Stimulated activated naive CD8-positive, alpha-beta T cell treated with anti-CD3 and anti-CD28 coated beads, Interleukin-15, Interleukin-2, amounts not matched to agents 100 ng/mL and 50 ng/mL, for 24 hours (primary cell): ENCODE data around the gene KCNK5.

Experiments
- H3K27ac Mint-ChIP-seq: one replicate; pipeline ENCODE4 v1.8.0; 2021; ENCODE audit warnings: mild to moderate bottlenecking, mixed read lengths
- H3K27me3 Mint-ChIP-seq: one replicate; pipeline ENCODE4 v1.8.0; 2021; ENCODE audit warnings: mixed read lengths
- H3K36me3 Mint-ChIP-seq: one replicate; pipeline ENCODE4 v1.8.0; 2021; ENCODE audit warnings: low read depth, mixed read lengths
- H3K4me1 Mint-ChIP-seq: one replicate; pipeline ENCODE4 v1.8.0; 2021; ENCODE audit warnings: low read depth, mixed read lengths
- H3K4me3 Mint-ChIP-seq: one replicate; pipeline ENCODE4 v1.8.0; 2021; ENCODE audit warnings: mild to moderate bottlenecking, mixed read lengths
- H3K9me3 Mint-ChIP-seq: one replicate; pipeline ENCODE4 v1.8.0; 2021; ENCODE audit warnings: mixed read lengths

The KCNK5 gene

DNA sequence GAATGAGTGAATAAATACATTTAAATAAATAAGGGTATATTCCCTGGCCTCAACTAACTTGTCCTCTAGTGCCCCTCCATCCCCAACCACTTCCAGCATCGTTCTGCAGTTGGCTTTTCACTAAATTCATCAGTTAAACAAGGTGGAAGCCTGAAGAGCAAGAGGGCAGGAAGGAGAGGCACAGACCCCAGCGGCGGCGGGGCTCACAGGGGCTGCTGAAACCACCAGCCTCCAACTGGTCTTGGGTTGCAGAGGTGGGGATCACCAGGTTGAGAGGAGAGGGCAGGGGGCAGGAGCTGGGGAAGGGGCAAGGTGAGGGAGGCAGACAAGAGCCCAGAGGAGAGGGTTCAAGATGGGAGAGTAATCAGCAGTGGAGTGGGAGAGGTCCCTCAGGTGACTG, 27.1 kb downstream of the KCNK5 start:
- no peaks in the 10 kb centered on the region for H3K27me3 Mint-ChIP-seq
- no peak overlapping the region for H3K4me3 Mint-ChIP-seq
- H3K4me1 Mint-ChIP-seq: peaks cover 15% of the 10 kb centered on the region
- no peaks in the 10 kb centered on the region for H3K9me3 Mint-ChIP-seq
- no peak overlapping the region for H3K27ac Mint-ChIP-seq
- peaks cover 3% of the 10 kb centered on the region for H3K36me3 Mint-ChIP-seq

DNA sequence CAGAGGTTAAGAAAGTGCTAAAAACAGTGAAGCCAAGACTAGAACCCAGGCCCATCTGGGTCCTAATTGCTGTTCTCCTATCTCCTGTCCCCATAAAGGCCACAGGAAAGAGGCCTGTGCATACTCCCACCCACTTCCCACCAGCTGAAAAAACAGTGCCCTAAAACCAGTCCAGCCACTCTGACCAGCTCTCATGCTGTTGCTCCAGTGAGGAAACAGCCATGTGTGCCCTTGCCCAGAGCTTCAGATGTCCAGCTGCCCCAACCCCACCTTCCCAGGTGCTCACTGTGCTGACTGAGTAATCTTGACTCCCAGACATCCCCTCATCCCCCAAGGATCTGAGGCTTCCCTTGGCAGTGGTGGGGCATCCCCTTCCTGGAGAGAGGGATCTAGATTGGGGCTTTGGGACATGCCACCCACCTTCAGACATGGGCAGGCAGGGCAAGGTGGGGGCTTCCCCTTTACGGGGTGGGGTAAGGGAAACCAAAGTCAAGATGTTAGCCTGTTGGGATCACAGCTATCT, 28.7 kb downstream of the KCNK5 start:
- H3K27ac Mint-ChIP-seq: no peak overlapping the region
- no peaks in the 10 kb centered on the region for H3K9me3 Mint-ChIP-seq
- no peaks in the 10 kb centered on the region for H3K27me3 Mint-ChIP-seq
- no peak overlapping the region for H3K4me3 Mint-ChIP-seq
- peaks cover 16% of the 10 kb centered on the region for H3K4me1 Mint-ChIP-seq
- peaks cover 15% of the 10 kb centered on the region for H3K36me3 Mint-ChIP-seq

- Mint-ChIP-seq H3K4me3 (no peak overlapping the region), H3K9me3 (no peaks in the 10 kb centered on the region), H3K27ac (peak overlapping the region; percentile 45), H3K4me1 (peaks cover 16% of the 10 kb centered on the region), H3K36me3 (peaks cover 21% of the 10 kb centered on the region), H3K27me3 (no peaks in the 10 kb centered on the region)
Measured at GRCh38 chr6:39199976-39200375, 29.3 kb downstream of the KCNK5 start.

DNA sequence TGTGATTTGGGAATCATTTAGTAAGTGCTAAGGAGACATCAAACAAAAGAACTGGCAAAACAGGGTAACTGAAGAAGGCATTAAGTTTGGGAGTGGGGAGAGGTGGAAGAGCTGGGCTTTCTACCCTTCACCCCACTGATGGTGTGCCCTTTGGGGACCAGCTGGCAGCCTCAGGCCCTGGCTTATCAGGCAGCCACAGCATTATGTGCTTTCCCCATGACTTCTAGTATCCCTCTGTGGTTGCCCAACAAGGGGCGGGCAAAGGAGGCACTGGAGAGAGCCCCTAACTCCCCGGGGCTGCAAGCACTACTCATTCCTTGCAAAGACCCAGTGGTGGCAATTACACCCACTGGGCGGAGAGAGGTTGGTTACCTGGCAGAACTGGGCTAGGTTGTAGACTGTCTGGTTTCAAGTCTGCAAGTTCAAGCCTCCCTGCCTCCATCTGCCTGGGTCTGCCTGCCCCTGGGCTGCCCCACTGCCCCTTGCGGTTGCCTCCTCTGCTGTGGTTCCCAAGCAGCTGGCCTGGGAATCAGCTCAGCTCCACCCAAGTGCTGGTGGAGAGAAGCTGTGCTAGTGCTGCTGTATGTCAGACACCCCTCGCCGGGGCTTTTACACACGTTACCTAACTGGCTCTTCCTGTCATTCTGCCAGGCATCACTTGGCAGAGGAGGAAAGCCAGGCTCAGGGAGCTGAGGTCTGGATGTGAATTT, 29.9 kb downstream of the KCNK5 start:
- no peak overlapping the region for H3K4me3 Mint-ChIP-seq
- H3K27me3 Mint-ChIP-seq: no peaks in the 10 kb centered on the region
- H3K9me3 Mint-ChIP-seq: no peaks in the 10 kb centered on the region
- no peak overlapping the region for H3K27ac Mint-ChIP-seq
- H3K36me3 Mint-ChIP-seq: peaks cover 27% of the 10 kb centered on the region
- peaks cover 16% of the 10 kb centered on the region for H3K4me1 Mint-ChIP-seq

DNA sequence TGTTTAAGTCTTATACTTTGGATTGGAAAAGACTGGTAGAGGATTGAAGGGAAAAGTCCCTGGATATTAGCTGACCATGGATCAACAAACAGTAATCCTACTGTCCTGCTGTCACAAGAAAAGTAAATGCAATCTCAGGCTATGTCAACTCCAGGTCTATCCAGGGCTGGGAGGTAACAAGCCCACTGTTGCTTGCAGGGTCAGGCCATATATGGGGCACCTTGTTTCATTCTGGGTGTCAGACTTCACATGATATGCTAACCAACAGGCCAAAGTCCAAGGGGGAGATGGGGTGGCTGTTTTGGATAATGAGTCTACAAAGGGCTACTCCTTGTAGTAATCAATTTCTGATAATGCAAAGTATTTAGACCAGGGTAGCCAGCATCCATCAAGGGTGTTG, 30.7 kb downstream of the KCNK5 start:
- H3K4me3 Mint-ChIP-seq: no peak overlapping the region
- no peaks in the 10 kb centered on the region for H3K27me3 Mint-ChIP-seq
- peaks cover 35% of the 10 kb centered on the region for H3K36me3 Mint-ChIP-seq
- no peaks in the 10 kb centered on the region for H3K9me3 Mint-ChIP-seq
- H3K27ac Mint-ChIP-seq: no peak overlapping the region
- peaks cover 16% of the 10 kb centered on the region for H3K4me1 Mint-ChIP-seq

DNA sequence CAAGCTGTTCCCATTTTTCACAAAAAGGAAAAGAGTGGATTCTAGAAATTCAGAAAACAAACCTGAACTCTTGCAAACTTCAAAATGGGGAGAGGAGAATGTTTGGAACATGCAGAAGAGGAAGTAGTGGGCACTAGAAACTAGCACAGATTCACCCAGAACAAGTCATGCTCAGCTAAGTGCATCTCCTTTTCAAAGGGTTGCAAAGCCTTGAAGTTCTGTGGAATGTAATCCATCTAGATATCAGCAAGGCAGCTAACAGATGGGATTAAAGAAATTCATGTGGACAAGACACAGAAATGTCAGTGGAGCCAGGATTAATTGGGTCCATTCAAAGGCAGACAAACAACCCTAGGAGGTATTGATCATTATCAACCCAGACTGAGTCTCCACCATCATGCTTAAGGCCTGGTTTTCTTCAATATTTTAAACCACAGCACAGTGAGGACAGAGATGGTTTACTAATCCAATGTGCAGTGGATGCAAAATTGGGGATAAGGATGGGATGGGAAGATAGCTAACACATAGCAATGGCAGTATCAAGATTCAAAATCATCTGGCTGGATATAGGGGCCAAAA, 31.3 kb downstream of the KCNK5 start:
- Mint-ChIP-seq H3K9me3 (no peaks in the 10 kb centered on the region), H3K4me1 (peaks cover 16% of the 10 kb centered on the region), H3K4me3 (no peak overlapping the region), H3K27me3 (no peaks in the 10 kb centered on the region), H3K27ac (peak overlapping the region; percentile 63), H3K36me3 (peaks cover 36% of the 10 kb centered on the region)

DNA sequence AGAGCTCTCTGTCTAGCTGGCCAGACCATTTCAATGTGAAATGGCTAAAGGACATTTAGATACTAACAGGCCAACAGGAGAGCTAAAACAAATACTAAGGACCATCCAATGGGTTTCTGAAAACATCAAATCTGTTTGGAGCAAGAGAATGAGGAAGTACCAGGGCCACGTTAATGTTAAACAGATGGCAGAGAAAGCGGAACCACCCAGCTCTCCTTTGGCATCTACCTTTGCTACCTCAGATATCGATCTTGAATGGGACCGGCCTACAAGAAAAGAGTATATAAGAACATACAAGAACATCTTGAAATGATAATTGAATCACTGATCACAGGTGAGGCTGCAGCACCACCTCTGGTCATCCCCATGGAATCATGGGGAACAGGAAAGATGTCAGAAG, 31.8 kb downstream of the KCNK5 start:
- Mint-ChIP-seq H3K4me3 (no peak overlapping the region), H3K27ac (peak overlapping the region; percentile 63), H3K27me3 (no peaks in the 10 kb centered on the region), H3K9me3 (no peaks in the 10 kb centered on the region), H3K4me1 (peaks cover 16% of the 10 kb centered on the region), H3K36me3 (peaks cover 39% of the 10 kb centered on the region)

DNA sequence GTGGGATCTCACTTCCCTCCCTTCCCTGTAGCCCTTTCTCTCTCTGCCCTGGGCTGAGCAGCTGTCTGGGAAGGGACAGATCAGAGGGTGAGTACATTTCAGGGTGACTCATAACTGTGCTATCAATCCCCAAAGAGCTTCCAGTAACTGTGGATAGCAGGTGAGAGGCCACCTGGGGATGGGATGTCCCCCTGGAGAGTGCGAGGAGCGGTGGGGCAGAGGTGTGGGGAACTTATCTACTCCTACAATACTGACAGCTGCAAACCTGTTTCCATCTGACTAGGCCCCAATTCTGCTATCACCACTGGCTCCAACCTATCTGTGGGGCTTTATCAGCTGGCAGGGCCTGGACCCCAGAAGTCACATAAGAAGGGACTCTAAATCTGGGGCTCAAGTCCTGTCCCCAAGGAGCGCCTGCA, 32.6 kb downstream of the KCNK5 start:
- H3K9me3 Mint-ChIP-seq: no peaks in the 10 kb centered on the region
- H3K4me1 Mint-ChIP-seq: peaks cover 16% of the 10 kb centered on the region
- no peaks in the 10 kb centered on the region for H3K27me3 Mint-ChIP-seq
- H3K36me3 Mint-ChIP-seq: peaks cover 44% of the 10 kb centered on the region
- H3K27ac Mint-ChIP-seq: peak overlapping the region; percentile 28
- H3K4me3 Mint-ChIP-seq: no peak overlapping the region

DNA sequence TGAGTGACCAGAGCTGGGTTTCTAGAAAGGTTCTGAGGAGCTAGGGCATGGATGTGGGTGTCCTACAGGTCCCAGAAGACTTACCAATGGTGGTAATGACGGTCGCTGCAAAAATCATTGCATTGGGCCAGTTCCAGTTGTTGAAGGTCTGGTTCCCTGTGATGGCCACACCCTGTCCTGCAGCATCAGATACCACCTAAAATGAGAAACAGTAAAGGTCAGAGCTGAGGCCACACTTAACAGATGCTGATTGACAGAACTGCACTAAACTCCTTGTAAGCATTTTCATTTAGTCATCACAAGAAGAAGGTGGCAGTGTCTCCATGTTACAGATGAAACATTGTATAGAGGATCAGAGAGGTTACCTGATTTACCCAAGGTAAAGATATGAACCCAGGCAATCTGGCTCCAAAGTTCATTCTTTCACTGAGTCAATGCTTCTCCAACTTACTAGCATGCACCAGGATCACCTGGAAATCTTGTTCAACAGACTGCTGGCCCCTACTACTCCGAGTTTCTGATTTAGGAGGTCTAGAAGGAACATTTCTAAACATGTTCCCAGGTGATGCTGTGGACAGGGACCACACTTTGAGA, 33.4 kb downstream of the KCNK5 start:
- Mint-ChIP-seq H3K36me3 (peaks cover 48% of the 10 kb centered on the region), H3K4me1 (peaks cover 16% of the 10 kb centered on the region), H3K27ac (no peak overlapping the region), H3K4me3 (no peak overlapping the region), H3K9me3 (no peaks in the 10 kb centered on the region), H3K27me3 (no peaks in the 10 kb centered on the region)

GRCh38 chr6:39194466-39194865, 34.8 kb downstream of the KCNK5 start:
- Mint-ChIP-seq H3K4me3 (no peak overlapping the region), H3K27ac (no peak overlapping the region), H3K4me1 (peaks cover 20% of the 10 kb centered on the region), H3K9me3 (no peaks in the 10 kb centered on the region), H3K27me3 (no peaks in the 10 kb centered on the region), H3K36me3 (peaks cover 52% of the 10 kb centered on the region)

DNA sequence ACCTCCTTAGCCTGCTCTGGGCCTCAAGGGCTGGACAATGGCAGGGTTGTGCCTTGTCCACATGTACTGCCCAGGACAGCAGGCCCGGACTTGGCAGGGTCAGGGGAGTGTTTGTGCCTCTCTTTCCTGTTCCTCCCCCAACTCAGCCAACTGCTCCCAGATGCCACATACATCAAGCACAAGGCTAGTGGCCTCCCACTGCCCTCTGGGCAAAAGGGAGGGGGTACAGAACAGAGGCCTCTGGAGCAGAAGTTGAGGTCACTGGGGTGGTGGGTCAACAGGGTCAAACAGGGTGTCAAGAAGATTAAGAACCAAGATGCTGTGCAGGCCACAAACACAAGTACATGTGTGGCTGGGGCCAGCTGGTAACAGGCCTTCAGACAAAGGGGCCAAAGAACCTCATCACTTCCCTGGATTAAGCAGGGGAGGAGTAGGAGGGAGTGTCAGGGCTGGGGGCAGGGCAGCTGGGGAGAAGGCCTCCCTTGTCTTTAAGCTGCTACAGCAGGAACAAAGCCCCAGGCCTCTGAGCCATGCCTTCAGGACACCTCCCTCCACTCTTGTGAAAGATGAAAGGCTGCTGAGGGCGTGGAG, 36.0 kb downstream of the KCNK5 start:
- Mint-ChIP-seq H3K36me3 (peaks cover 64% of the 10 kb centered on the region), H3K4me1 (peaks cover 30% of the 10 kb centered on the region), H3K27me3 (no peaks in the 10 kb centered on the region), H3K4me3 (no peak overlapping the region), H3K9me3 (no peaks in the 10 kb centered on the region), H3K27ac (no peak overlapping the region)

GRCh38 chr6:39192736-39193135, 36.5 kb downstream of the KCNK5 start:
- no peaks in the 10 kb centered on the region for H3K9me3 Mint-ChIP-seq
- H3K36me3 Mint-ChIP-seq: peaks cover 67% of the 10 kb centered on the region
- peak overlapping the region; percentile 21 for H3K27ac Mint-ChIP-seq
- peaks cover 26% of the 10 kb centered on the region for H3K4me1 Mint-ChIP-seq
- no peak overlapping the region for H3K4me3 Mint-ChIP-seq
- no peaks in the 10 kb centered on the region for H3K27me3 Mint-ChIP-seq

DNA sequence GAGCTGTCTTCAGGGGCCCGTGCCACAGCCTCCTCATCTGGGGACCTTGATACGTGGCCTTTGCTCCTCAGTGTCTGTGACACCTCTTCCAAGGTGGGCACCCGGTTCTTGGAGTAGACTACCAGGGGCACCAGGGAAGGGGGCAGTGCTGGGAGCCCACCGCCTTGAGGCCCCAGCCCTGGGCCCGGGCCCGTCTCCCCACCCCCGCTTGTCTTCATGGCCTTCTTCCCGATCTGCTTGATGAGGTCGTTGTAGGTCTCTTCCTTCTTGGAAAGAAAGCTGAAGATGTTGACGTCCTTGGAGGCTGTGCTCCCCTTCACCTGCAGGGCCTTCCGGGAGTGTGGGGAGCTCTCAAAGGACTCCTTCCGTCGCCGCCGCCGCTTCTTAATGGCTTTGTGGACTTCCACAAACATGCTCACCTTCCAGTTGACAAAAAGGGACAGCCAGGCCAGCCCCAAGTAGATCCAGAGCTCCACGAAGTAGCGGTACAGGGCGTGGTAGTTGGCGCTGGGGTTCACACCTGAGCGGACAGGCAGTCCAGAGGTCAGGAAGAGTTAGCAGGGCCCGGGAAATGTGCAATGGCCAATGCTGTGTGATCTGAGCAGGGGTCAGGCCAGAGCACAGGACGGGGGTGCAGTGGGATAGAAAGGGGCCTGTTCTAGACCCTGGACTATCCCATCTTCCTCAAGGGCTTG, 37.9 kb downstream of the KCNK5 start:
- no peaks in the 10 kb centered on the region for H3K27me3 Mint-ChIP-seq
- no peaks in the 10 kb centered on the region for H3K9me3 Mint-ChIP-seq
- peaks cover 64% of the 10 kb centered on the region for H3K36me3 Mint-ChIP-seq
- H3K4me3 Mint-ChIP-seq: no peak overlapping the region
- peaks cover 16% of the 10 kb centered on the region for H3K4me1 Mint-ChIP-seq
- no peak overlapping the region for H3K27ac Mint-ChIP-seq

- Mint-ChIP-seq H3K4me3 (no peak overlapping the region), H3K9me3 (no peaks in the 10 kb centered on the region), H3K27me3 (no peaks in the 10 kb centered on the region), H3K27ac (no peak overlapping the region), H3K36me3 (peaks cover 58% of the 10 kb centered on the region), H3K4me1 (peaks cover 16% of the 10 kb centered on the region)
Measured at GRCh38 chr6:39190545-39191235, 38.6 kb downstream of the KCNK5 start.
